ENCODE results near the gene SDK1. TPM values are rescaled to one million over a fixed set of nuclear protein-coding genes. Genes with fewer than 3 reads are reported as not detected.

The SDK1 gene
- total RNA-seq, 1 donor from 2014 or later: 0.34 TPM

DNA sequence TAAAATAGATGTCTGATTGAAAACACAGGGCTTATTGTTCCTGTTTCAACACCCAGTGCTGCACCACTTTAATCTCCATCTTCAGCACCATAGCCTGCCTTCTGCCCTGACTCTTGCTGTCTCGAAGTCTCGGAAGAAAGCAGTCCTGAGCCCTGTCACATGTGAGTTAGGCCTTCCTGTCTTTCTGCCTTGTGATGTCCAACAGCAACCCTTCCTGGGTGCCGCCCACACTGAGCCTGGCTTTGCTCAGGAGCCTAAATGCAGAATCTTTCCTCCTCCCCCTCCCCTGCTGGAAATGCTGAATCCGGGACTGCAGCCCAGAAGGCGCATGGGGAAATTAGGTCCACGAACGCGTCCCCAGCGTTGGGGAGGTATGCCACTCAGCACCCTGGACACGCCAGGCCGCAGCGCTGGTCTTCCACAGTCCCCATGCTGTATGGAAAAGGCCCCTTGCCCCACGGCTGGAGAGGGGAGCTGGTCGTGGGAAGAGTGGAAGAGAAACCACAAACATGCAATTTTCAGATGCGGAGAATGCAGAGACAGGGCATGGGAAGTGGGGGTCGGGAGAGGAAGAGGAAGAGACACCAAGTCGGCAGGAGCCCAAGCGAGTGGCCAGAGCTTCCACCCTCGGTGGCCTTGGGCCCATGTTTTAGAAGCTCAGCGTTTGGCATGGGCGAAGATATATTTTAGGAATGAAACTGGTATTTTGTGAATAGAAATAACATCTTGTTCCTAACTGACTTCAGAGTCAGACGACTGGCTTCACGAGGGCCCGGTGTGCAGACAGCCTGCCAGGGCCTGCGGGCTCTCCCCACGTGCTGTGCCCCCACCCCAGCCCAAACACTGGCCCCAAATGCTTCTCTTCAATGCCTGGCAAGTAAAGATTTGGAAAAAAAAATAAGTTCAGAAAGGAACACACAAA lies 724.9 kb downstream of the SDK1 start:
- intact Hi-C loops (cut with micrococcal nuclease): no loop called here

DNA sequence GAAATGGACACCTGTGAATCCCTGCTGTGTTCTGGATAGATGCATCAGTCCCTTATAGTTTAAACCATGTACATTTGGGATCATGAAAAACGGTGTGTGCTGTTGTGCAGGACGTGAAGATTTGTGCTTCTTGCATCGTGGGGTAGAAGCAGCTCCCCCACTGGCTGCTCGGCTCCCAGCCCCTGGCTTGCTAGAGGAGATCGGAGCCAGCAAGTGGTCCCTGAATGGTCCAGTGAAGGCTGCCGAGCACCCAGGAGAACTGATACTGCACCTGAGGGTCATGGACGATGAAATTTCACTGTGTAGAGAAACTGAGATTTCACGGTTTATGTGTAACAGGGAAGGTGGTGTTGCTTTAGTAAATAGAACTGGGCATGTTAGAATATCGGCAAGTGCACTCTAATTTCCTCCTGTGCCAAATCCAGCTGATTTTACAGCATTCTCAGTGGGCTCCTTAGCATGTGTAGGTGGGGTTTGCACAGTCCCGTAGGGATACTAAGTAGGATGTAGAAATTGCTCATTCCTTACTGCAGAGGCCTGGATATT lies 726.0 kb downstream of the SDK1 start:
- intact Hi-C loops (cut with micrococcal nuclease): no loop called here

DNA sequence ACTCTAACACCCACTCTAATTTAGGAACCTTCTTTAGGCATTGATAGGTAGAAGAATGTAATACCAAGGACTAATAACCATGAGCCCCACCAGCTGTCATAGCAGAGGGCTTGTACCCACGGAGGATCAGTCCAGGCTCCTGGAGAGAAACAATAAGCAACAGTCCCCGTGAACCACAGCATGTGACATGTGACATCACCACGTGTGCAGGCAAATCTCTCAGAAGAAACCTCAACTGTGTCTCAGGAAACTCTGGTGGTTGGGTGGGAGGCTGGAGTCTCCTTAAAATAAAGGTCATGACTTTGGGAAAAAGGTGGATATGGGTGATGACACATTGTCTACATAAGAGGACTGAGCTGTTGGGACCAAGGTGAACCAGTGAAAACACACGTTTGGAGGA lies 727.2 kb downstream of the SDK1 start:
- intact Hi-C loops (cut with micrococcal nuclease): no loop called here

DNA sequence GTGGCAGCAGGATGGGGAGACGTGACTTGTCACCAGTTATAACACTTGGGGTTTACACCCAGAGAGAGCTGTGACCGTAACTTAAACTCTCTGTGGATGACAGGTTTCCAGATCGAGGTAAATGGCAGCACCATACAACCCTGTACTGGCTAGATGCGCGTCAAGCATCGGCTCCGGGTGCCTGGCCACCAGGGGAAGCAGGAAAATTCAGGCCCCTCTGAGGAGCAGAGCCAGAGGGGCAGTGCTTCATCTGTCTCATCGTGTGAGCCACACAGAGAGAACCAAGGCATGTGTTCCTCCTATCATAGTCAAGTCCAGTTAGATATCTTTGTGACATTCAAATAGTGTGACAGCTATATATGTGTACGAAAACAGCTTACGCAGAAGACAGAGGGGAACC lies 728.9 kb downstream of the SDK1 start:
- intact Hi-C loops (cut with micrococcal nuclease): no loop called here

DNA sequence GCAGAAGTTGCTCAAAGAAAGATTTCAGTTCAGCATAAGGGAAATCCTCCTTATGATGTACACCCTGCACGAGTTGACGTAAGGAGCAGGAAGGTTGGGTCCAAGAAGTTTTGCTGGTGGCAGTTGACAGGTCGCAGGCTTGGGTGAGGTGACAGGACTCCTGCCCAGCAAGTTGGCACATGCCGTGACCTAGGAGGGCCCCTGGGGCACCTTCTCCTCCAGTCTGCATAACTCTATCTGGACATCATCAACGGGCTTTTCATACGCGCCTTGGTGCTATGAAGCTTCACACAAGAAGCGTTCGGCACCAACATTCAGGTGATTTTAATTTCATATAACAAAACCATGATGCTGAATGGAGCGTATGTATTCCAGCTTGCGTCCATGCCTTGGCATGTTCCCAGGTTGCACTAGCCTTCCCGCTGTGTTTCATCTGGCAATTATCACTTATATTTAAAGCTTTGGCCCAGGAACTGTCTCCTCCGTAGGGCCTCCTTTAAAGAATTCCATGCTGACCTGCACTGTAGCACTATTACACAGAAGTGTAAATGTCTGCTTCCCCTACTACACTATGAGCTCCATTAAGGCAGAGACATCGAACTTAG lies 729.4 kb downstream of the SDK1 start:
- intact Hi-C loops (cut with micrococcal nuclease): no loop called here

DNA sequence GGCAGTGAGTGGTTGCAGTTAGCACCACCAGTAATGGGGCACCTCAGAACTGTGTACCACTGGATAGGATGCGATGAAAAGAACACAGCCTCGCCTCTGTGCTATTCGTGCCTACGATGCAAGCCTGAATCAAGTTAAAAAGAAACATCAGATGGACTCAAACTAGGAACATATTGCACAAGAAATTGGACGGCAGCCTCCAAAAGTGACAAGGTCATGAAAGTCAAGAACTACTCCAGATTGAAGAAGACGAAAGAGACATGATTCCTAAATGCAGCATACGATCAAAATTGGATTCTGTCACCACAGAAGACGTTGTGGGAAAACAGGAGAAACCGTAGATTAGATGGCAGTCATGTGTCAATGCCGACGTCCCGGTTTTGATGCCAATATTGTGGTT lies 732.9 kb downstream of the SDK1 start:
- intact Hi-C loops (cut with micrococcal nuclease): no loop called here

DNA sequence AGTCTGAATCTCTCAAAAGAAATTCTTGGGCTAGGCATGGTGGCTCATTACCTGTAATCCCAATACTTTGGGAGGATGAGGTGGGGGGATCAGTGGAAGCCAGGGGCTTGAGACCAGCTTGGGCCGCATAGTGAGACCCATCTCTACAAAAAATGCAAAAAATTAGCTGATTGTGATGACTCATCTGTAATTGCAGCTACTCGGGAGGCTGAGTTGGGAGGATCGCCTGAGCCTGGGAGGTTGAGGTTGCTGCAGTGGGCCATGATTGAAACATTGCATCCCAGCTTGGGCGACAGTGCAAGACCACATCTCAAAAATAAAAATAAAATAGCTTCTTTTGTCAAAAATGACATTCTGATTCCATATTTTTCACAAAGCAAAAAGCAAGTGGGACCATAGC lies 736.3 kb downstream of the SDK1 start:
- intact Hi-C loops (cut with micrococcal nuclease): no loop called here

DNA sequence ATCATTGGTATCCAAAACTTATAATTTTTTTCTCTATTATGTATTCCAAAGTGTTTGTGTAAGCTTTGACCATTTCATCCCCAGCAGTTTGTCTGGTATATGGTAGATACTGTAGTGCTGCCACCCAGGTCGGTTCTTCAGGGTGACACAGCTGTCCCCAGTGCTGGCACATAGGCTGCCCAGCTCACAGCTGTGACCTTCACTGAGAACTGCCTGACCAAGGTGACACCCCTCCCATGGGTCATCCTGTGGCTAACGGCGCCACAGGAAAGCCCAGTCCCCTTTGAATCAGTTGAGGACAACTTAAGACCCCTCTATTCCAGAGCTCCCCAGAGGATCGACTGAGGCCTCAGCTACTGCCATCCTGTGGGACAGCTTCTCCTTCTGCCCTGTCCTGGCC lies 736.8 kb downstream of the SDK1 start:
- intact Hi-C loops (cut with micrococcal nuclease): no loop called here

DNA sequence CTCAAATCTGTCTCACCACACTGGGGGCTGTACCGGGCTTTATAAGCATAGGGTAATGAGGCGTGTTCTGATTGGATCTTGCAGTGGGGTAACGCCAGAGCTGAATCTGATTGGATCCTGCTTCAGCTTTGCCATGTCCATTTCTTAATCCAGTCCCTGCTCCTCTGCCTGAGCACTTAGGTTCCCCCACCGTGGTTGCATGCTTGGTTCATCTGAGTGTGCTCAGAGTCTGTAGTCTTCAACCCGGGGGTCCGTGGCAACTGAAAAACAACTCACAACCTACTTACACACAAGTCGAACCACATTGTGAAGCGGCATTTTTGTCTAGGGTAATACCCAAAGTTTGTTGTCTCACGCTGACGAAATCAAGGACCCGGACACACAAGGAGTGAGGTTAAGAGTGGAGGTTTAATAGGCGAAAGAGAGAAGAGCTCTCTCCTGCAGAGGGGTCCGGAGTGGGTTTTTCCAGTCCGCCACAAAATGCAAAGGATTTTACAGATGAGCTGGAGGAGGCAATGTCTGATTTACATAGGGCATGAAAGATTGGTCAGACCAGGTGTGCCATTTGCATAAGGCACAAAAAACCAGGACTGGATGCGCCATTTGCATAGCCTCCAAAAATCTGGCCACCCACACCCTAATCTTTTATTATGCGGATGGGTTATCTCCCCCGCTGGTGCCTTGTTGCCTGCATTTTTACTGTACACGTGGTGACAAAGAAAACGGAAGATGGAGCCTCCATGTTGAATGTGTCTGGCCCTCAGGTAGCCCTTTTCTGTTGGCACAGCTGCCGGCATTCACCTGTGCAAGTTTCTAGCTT lies 739.3 kb downstream of the SDK1 start:
- intact Hi-C loops (cut with micrococcal nuclease): no loop called here

DNA sequence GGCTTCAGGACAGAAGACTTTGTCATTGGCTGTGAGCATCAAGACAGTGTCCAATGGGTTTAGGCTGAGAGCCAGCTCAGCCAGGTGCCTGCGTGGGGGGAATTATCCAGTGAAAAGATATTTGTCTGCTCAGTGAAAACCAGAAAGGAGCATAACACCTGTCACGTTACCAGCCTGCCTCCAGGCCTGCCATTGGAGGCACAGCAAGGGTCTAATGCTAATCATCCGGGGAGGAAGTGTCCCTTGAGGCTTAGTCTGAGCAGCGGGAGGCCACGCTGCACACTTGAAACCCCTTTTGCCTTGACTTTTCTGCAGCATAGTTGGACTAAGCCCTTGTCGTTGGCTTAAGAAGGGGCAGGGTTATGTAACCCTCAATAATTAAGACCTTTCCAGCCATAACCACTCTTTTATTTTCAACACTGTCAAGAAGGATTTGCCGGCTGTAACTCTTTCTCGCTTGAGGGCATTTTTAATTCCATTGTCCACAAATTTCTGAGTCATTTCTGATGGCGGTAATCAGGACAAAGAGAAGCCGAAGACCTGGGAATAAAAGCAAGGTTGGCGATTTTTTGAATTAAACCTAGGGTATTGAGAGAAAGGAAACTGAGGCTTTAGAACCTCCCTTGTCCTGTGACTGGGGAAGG lies 741.5 kb downstream of the SDK1 start:
- intact Hi-C loops (cut with micrococcal nuclease): no loop called here

DNA sequence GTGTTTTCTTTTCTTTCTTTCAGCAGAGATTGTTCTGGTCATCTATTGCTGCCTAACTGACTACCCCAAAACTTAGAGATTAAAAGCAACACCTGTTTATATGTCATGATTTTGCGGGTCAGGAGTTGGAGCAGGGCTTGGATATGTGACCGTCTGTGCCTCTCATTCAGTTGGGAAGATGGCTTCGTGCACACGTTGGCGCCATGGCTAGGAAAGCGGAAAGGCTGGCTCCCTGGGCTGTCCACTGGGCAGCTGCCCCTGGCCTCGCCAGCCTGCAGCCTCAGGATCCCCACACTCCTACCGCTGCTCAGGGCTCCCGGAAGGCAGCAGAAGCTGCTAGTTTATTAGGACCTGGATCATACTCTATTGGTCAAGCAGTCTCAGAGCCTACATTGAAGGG lies 742.9 kb downstream of the SDK1 start:
- intact Hi-C loops (cut with micrococcal nuclease): no loop called here

DNA sequence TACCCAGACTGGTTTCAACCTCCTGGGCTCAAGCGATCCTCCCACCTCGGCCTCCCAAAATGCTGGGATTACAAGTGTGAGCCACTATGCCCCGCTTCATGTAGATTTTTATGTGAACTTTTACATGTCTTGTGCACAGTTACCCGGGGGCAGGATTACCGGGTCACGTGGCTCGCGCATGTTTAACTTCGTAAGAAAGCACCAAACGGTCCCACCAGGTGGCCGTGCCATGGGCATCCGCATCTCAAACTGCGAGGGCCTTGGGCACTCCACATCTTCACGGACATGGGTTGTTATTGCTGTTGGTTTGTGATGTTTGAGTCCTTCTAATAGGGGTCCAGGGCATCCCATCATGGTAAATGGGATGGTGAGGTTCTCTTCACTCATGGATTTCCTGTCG lies 744.4 kb downstream of the SDK1 start:
- intact Hi-C loops (cut with micrococcal nuclease): no loop called here

DNA sequence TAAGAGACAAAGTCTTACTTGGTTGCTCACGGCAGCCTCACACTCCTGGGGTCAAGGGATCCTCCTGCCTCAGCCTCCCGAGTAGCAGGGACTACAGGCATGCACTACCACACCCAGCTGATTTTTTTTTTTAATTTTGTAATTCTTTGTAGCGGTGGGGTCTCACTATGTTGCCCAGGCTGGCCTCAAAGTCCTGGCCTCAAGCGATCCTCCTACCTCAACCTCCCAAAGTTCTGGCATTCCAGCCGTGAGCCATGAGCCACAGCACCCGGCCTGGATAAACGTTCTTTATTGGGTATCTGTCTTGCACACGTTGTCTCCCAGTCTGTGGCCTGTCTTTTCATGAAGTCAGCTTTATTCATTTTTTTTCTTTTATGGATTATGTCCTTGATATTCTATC lies 744.9 kb downstream of the SDK1 start:
- intact Hi-C loops (cut with micrococcal nuclease): no loop called here

DNA sequence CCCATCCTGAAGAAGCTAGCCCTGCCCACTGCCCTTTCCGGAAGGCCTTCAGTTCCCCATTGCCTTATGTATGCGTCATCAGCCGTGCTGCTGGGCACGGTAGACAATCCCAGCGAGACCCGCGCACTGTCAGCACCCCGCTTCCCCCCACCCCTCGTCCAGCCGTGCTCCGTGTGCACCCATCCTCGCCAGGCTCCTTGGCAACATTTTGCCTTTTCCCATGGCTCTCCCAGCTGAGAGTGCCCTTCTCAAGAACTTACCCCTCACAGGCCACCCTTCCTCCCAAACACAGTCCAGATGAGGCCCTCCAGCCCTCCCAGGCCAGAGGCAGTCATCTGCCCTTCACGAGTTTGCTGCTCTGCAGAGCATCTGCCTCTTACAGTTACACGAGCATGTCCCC lies 747.3 kb downstream of the SDK1 start:
- intact Hi-C loops (cut with micrococcal nuclease): no loop called here

DNA sequence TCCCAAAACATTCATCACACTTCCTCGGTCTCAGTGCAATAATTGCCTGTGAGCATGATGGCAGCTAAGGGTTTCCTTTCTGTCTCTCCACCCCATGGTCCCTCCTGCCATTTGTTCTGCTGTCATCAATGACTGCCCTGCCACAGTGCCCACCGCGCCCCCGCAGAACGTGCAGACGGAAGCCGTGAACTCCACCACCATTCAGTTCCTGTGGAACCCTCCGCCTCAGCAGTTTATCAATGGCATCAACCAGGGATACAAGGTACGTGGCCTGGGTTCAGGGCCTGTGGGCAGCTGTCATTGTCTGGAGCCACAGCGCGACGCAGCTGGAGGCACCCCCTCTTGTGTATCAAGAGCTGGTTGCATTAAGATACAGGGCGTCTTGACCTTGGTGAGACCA lies 748.1 kb downstream of the SDK1 start:
- intact Hi-C loops (cut with micrococcal nuclease): no loop called here

DNA sequence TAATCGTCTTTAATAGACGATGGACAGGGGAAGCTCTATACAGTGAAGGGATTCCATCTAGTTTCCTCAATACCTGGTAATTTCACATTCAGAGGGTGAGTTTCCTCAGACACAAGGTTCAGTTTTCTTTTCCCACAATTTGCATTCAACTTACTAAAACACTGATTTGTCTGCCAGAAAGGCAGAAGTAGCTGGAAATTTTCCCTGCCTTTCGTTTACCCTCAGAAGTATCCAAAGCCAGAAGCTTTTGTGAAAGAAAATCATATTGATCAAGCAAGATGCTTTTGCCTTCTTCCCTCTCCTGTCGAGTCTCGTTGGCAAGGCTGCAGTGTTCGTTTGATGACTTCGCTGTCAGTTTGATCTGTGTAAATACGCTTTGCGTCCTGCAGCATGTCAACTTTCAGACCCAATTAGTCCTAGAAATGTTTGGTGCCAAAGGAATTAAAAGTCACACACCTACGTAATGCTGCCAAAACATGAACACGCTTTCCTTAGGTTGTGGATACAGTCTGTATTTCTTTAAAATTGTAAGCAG lies 749.1 kb downstream of the SDK1 start:
- intact Hi-C loops (cut with micrococcal nuclease): no loop called here

DNA sequence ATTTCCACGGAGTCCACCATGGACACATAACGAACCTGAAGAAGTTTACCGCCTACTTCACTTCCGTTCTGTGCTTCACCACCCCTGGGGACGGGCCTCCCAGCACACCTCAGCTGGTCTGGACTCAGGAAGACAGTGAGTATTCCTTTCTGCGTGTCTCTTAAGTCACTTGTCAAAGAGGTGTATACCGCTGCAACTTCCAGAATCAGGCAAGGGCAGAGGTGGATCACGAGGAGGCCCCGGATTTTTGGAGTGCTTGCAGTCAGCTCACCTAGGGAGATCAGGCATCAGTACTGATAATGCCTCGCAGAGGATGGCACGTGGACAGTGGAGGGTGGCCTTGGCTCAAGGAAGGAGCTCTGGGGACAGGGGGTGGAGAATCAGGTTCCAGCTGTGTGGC lies 750.6 kb downstream of the SDK1 start:
- intact Hi-C loops (cut with micrococcal nuclease): no loop called here

DNA sequence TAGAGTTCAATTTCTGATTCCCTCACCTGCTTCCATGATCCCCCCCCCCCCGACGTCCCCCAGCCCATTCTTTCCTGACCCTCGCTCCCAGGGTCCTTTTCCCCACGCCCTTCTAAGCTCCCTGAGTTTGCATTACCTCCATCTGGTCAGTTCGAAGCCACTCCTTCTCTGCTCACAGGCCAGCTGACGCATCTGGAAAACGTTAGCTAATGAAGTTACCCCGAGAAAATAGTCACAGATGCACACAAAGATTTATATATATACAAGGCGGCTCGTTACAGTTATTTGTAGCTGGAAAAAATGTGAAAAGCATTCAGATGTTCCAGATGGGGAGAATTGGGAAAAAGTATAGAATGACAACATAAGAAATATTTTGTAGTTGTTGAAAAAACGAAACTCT lies 751.1 kb downstream of the SDK1 start:
- intact Hi-C loops (cut with micrococcal nuclease): no loop called here

DNA sequence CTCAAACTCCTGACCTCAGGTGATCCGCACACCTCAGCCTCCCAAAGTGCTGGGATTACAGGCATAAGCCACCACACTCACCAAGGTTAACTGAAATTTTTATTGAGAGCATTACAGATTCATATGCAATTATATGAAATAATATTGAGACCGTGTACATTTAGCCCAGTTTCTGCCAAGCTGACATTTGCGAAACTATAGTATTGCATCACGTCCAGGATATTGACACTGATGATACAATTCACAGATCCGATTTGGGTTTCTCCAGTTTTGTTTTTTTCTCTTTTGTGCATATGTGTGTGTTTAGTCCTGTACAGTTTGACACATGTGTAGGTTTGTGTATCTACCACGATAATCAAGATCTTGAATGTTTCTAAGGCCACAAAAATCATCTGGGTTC lies 753.1 kb downstream of the SDK1 start:
- intact Hi-C loops (cut with micrococcal nuclease): no loop called here

DNA sequence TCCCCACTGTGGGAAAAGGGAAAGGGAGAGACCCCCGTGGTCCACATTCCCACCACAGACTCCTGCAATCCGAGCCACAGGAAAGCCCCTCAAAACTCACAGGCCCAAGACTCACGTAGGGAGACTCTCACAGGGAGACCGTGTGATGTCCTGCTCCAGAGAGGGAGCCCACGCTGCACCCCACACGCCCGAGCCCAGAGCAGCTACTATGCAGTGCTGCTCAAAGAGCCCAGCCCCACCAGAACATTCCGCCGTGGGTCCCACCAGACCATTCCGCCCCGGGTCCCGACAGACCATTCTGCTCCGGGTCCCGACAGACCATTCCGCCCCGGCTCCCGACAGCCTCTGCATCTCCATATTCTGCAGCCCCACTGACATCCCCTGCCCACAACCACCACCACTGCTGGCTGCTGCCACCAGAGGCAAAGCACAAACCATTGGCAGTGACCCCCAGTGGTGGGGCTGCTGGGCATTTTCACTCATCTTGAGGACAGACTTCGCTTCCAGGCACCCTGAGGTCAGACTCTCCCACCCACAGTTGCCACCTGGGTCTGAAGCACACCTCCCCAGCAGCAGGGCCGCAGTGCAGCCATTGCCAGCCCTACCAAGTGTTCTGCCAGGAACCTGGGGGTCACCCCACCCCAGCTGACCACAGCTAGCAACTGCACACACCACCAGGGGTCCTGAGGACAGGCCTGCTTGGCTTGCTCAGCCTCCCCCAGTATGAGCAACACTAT lies 755.7 kb downstream of the SDK1 start:
- intact Hi-C loops (cut with micrococcal nuclease): no loop called here

DNA sequence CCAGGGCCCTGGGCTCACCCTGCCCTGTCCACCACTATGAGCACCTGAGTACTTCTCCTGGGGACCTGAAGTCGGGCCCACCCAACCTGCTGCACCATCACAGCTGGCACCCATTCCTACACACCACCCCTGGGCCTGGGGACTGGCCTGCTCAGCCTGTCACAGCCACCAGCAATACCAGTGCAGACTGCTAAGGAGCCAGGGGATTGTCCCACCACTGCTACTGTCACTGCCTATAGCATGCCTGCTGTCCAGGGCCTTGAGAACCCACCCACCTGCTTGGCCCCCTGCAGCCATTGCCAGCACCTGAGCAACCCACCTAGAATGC lies 756.2 kb downstream of the SDK1 start:
- intact Hi-C loops (cut with micrococcal nuclease): no loop called here
